ENCODE results near the gene MIA3. TPM values are rescaled to one million over a fixed set of nuclear protein-coding genes. Genes with fewer than 3 reads are reported as not detected.
"Not testable (repeated sequence)": the region's sequence is repeated elsewhere in the genome, so short reads cannot be mapped to it uniquely, and the experiment has no call there.

MIA3 gene
- polyA plus RNA-seq (2013, experiment 1 of 2; ENCODE audit: insufficient read length): 81.8 TPM
- polyA plus RNA-seq (2013, experiment 2 of 2; ENCODE audit: insufficient read length): 78.4 TPM

- DNase-seq: peak; percentile 16
Observed at GRCh38 chr1:222618001-222618879, at the start of gene MIA3. TSS of gene MIA3 (plus strand) at chr1:222618097. CDS start at chr1:222618111, 14 bp downstream.

DNA sequence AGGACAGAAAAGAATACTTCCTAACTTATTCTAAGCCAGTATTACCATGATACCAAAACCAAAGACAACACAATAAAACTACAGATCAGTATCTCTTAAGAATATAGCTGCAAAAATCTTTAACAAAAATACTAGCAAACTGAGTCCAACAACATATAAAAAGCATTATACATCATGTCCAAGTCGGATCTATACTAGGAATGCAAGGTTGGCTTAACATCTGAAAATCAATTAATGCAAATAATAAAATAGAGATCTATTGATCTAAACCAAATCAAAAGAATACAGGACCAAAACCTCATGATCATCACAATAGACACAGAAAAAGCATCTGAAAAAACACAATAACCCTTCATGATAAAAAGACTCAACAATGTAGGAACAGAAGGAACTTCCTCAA, 47.1 kb upstream of the MIA3 start:
- no peak for DNase-seq

DNA sequence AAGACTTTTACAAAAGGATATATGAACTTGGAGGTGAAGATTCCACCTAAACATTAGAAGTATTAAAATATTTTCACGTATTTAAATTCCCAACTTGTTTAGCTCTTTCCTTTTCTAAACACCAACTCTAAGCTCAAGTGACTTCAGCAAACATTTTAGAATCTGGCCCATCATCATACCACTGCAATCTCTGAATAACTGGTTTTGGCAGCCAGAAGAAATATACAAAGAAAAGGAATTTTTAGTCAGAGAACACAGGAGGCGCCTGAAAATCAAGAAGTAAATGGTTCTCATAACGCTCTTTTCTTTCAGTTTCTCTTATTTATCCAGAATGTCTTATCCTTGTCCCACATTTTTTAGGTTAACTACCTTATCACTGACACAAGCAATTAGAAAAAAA, 38.6 kb upstream of the MIA3 start:
- no peak for DNase-seq

- peak; percentile 16 for DNase-seq
Observed at GRCh38 chr1:222582099-222582774, 35.7 kb upstream of the MIA3 start.

DNA sequence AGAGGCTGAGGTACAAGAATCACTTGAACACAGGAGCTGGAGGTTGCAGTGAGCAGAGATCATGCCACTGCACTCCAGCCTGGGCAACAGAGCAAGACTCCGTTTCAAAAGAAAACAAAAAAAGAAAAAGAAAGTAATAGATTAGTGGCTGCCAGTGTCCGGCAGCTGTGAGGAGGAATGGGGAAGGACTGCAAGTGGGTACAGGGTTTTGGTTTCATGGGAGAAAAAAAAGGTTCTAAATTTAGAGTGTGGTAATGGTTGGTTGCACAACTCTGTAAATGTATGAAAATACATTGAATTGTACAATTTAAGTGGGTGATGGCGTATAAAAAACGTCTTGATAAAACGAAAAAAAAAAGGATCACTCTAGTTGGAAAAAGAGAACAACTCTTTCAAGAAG, 34.8 kb upstream of the MIA3 start:
- no peak for DNase-seq

- no peak for DNase-seq
Observed at GRCh38 chr1:222586842-222587241, 31.1 kb upstream of the MIA3 start.

GRCh38 chr1:222588135-222588534, 29.8 kb upstream of the MIA3 start:
- DNase-seq: no peak

DNA sequence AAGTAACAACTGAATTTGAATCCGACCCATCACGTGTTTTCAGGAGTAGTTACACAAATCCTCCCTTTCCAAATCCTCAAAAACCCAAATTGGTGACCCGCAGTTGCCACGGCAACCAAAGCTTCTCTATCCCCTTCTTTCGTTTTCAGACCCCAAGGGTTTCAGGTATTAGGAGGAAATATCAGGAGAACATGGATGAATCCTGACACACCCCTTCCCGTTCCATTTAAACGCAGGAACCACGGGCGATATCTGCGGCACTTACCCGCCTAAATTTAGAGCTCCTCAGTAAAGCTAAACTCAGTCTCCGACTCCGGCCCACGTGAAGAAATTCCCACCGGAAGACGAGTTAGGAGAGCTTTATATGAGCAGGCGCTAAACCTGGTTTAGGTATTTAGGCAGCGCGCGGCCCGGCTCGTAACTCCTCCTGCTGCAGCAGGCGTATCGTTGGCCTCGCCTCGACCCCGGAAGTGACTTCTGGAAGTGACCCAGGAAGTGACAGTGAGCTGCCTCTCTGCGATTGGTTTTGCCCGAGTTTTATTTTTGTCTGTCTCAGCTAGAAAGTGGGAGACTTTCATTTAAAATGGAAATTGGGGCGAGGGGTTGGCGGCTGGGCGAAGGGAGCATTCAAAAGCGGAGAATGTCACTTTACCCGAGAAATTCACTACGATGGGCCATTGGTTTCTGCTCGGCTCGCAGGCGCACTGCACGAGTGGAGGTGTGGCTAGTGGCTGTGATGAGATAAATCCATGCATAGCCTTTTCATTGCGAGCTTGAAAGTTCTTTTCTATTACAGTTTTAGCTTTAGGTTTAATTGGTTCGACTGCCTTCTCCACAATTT, 28.2 kb upstream of the MIA3 start, which contains the start of gene TAF1A:
TAF1A (minus strand) TSS at position 472 of the 841 bp plus-strand sequence.
- DNase-seq: peak; percentile 83

GRCh38 chr1:222592171-222592570, 25.7 kb upstream of the MIA3 start:
- peak; percentile 10 for DNase-seq

DNA sequence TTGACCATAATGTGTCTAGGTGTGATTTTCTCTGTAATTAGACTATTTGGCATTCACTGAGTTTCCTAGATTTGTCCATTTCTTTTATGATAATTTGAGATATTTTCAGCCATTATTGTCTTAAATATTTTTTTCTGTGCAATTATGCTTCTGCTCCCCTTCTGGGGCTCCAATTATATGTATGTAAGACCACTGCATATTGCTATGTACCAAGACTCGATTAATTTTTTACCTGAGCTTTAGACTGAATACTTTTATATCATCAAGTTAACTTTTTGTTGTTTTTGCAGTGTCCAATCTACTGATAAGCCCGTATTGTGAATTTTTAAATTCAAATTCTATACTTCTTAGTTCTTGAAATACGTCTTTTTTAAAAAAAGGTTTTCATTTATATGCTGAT, 23.1 kb upstream of the MIA3 start:
- DNase-seq: no peak

DNA sequence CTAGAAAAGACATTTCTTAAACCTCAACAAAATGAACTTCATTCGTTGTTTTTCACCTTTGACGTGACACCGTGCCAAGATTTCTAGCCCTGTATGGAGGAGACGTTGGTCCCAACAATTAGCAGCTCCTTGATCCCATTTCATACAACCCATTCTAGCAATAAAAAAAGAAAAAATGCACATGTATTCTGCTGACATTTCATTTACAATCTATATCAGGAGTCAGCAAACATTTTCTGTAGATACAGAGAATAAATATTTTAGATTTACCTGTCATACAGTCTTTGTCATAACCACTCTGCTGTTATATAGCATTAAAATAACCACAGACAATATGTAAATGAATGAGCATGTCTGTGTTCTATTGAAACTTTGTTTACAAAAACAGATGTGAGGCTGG, 21.2 kb upstream of the MIA3 start:
- DNase-seq: no peak

DNA sequence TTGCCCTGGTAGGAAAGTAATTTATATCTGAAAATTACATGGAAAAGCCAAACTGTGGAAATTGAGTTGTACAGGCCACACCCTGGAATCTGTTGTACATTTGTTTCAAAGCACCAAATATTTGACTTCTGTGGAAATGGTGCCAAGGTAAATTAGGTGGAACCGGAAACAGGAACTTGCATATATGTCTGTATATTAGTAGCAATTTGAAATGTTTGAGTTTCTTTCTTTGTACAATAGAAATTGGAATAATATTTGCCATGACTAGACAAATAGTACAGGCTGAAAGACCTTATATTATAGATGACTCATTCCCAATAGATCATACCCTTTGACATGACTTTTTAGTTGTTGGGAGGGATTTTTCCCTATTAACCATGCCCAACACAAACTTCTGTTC, 17.6 kb upstream of the MIA3 start:
- no peak for DNase-seq

GRCh38 chr1:222601257-222601656, 16.6 kb upstream of the MIA3 start:
- DNase-seq: no peak

DNA sequence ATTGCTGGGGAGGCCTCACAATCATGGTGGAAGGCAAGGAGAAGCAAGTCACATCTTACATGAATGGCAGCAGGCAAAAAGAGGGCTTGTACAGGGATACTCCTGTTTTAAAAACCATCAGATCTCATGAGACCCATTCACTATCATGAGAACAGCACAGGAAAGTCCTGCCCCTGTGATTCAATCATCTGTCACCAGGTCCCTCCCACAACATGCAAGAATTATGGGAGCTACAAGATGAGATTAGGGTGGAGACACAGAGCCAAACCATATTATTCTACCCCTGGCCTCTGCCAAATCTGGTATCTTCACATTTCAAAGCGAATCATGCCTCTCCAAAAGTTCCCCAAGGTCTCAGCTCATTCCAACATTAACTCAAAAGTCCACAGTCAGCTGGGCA, 11.1 kb upstream of the MIA3 start:
- no peak for DNase-seq

DNA sequence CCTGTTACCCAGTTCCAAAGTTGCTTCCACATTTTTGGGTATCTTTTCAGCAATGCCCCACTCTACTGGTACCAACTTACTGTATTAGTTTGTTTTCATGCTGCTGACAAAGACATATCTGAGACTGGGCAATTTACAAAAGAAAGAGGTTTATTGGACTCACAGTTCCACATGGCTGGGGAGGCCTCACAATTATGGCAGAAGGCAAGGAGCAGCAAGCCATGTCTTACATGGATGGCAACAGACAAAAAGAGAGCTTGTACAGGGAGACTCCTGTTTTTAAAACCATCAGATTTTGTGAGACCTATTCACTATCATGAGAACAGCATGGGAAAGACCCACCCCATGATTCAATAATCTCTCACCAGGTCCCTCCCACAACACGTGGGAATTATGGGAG, 8.8 kb upstream of the MIA3 start:
- DNase-seq: not testable (repeated sequence)

DNA sequence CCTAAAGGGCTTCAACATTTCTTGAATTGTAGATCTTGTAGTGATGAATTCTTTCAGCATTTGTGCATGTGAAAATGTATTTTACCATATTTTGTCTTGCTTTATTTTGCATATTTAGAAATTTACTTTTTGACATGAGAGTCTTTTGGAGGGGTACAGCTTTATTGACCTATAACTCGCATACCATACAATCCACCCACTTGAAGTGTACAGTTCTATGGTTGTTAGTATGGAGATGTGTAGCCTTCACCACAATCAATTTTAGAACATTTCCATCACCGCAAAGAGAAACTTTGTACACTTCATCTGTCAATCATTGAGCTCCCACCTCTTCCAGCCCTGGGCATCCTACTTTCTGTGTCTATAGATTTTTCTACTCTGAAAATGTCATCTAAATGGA, 7.2 kb upstream of the MIA3 start:
- DNase-seq: no peak

- DNase-seq: no peak
Observed at GRCh38 chr1:222613627-222614026, 4.3 kb upstream of the MIA3 start.

- peak; percentile 67 for DNase-seq
Observed at GRCh38 chr1:222616525-222616924, 1.4 kb upstream of the MIA3 start.

DNA sequence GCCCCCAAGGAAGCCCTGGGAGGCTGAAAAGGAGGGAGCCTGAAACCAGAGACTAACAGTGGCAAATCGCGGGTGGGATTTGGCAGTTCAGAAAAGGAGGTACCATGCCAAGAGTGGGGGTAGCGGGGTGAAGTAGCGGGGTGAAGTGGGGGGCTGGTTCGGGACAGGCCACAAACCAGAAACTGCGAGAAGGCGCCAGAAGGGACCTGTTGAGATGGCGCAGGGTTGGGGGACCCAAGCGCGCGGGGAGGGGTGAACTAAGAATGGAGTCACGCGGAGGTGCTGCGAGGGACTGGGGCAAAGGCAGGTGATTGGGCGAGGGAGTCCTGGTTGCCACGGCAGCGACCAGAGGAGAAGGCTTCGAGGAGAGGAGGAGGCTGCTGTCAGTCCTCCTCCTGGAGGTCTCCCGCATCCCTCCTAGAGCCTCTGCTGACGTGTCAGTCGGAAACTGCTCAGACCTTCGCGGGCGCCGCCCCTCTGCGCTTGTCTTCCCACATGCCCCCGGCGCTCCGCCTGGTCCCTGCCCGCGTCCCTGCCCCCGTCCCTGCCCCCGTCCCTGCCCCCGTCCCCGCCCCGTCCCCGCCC, 438 bp upstream of the MIA3 start:
- DNase-seq: peak; percentile 99

DNA sequence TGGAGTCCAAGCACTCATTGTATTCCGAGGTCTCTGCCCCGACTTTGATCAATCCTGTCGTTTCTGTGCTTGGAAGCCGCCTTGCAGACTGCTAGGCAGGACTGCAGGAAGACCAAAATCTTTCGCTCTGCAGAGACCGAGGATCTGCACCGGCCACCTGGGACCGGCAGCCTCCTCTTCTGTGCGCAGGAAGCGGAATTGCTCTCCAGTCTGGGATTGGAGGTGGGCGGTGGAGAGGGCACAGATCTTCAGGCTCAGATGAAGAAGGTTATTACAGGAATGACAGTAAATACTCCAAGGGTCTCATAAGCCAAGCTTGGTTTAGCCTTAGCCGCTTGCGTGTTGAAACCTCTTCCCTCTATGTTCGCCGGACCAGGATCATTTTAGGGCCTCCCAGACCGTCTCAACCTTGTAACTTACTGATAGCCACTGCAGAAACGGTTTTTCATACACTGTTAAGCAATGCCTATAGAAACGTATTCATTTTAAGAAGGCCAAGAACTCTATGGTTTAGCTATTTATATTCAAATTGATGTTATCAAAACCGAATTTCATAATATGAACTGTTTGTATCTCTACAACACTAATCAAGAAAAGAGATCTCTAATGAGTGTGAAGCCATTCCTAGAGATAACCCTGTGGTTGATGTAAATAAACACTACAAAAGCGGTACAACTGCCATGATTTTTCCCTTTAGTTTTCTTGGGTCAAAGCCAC, 1.1 kb downstream of the MIA3 start:
- DNase-seq: peak; percentile 23

DNA sequence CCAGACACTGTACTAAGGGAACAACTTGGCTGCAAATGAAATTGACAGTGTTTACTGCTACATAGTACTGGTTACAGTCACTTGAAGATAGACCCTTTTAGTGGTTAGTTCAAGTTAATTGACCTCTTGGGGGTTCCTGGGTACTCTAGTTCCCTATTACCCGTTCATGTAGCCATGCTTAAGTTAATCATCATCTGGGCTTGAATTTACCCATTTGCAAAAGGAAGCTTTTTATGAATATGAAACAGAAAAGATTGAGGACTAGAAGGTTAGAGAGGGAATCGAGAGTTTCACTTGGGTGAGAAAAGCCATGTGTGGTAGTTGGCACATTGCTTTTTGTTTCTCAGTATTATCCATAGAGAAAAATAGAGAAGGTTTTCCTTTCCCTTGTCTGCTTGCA, 2.7 kb downstream of the MIA3 start:
- no peak for DNase-seq

- DNase-seq: no peak
Observed at GRCh38 chr1:222622765-222623164, 4.9 kb downstream of the MIA3 start.

Measured in fibroblast of skin of abdomen (primary cell).